ENCODE data around the gene DPYSL5.
A peak's percentile ranks its signal among the peaks of the same experiment; 100 is the strongest.
"Not testable (repeated sequence)": the region's sequence is repeated elsewhere in the genome, so short reads cannot be mapped to it uniquely, and the experiment has no call there.

The DPYSL5 gene

GRCh38 chr2:26922405-26923188 lies 74.7 kb downstream of the DPYSL5 start:
- no peak for DNase-seq (ENCODE audit: extremely low read depth, low read depth)
- peak; percentile 44 for TF ChIP-seq CTCF (IDR thresholded peaks at IDR 0.05; ENCODE audit: low read depth, low read length)

GRCh38 chr2:26923189-26923466 lies 75.2 kb downstream of the DPYSL5 start:
- DNase-seq (ENCODE audit: extremely low read depth, low read depth) = not testable (repeated sequence)

GRCh38 chr2:26924731-26925099 lies 76.8 kb downstream of the DPYSL5 start:
- no peak for DNase-seq (ENCODE audit: extremely low read depth, low read depth)
- no peak for TF ChIP-seq CTCF (IDR thresholded peaks at IDR 0.05; ENCODE audit: low read depth, low read length)

GRCh38 chr2:26925100-26925791 lies 77.3 kb downstream of the DPYSL5 start:
- no peak for DNase-seq (ENCODE audit: extremely low read depth, low read depth)
- no peak for TF ChIP-seq CTCF (IDR thresholded peaks at IDR 0.05; ENCODE audit: low read depth, low read length)

- no peak for TF ChIP-seq CTCF (IDR thresholded peaks at IDR 0.05; ENCODE audit: low read depth, low read length)
- DNase-seq (ENCODE audit: extremely low read depth, low read depth) = no peak
Observed at GRCh38 chr2:26927221-26927620, 79.3 kb downstream of the DPYSL5 start.

- no peak for TF ChIP-seq CTCF (IDR thresholded peaks at IDR 0.05; ENCODE audit: low read depth, low read length)
- DNase-seq (ENCODE audit: extremely low read depth, low read depth) = no peak
Observed at GRCh38 chr2:26932974-26933373, 85.0 kb downstream of the DPYSL5 start.

- DNase-seq (ENCODE audit: extremely low read depth, low read depth) = no peak
- no peak for TF ChIP-seq CTCF (IDR thresholded peaks at IDR 0.05; ENCODE audit: low read depth, low read length)
Observed at GRCh38 chr2:26933431-26934334, 85.8 kb downstream of the DPYSL5 start.
